PC-3 (cell line): Measurements from ENCODE around the gene MMP12. TPM values are rescaled to one million over a fixed set of nuclear protein-coding genes. Genes with fewer than 3 reads are reported as not detected.
"Not testable (repeated sequence)": the region's sequence is repeated elsewhere in the genome, so short reads cannot be mapped to it uniquely, and the experiment has no call there.

Source experiments
- ATAC-seq: fragments of 200-7000 bp; cut with Tn5 transposase; 2 replicates; pipeline ENCODE4 v1.9.1; 2020; ENCODE audit warnings: mild to moderate bottlenecking, moderate library complexity
- BruUV-seq: library from RNA; stranded (reverse); fragments of 400-500 nt; replicated peaks from 2 replicates; lab custom pipeline; 2021; lab: Mats Ljungman, UMichigan
- CTCF ChIA-PET: fragments of 300-600 bp; sonication (Branson Sonifier 250); formaldehyde crosslinking; loops from one replicate; lab custom pipeline; 2022; ENCODE audit warnings: antibody characterized with exemption; lab: Charles Lee
- POLR2A ChIA-PET: fragments of 300-600 bp; sonication (Branson Sonifier 250); formaldehyde crosslinking; loops from one replicate; lab custom pipeline; 2022; ENCODE audit warnings: antibody characterized with exemption; ENCODE audit not compliant: unreplicated experiment; lab: Charles Lee
- DNase-seq: peaks from one replicate; pipeline ENCODE4 v3.0.0-alpha.2; 2015
- H2AFZ ChIP-seq: fragments of 300-600 bp; sonication (generic); 2 replicates; pipeline ENCODE4 v1.6.0; 2016; ENCODE audit warnings: antibody characterized with exemption, low read length
- H3F3A ChIP-seq: fragments of 300-600 bp; sonication (generic); one replicate; pipeline ENCODE4 v1.6.0; 2017; ENCODE audit warnings: antibody characterized with exemption, low read length, control low read depth, mild to moderate bottlenecking; ENCODE audit not compliant: unreplicated experiment
- H3K27ac ChIP-seq: fragments of 300-600 bp; sonication (generic); 2 replicates; pipeline ENCODE4 v1.5.1; 2016; ENCODE audit warnings: mild to moderate bottlenecking, low read length
- H3K27me3 ChIP-seq: fragments of 300-600 bp; sonication (generic); 2 replicates; pipeline ENCODE4 v1.6.1; 2016; ENCODE audit warnings: low read length, mixed read lengths
- H3K36me3 ChIP-seq: fragments of 300-600 bp; sonication (generic); 2 replicates; pipeline ENCODE4 v1.6.1; 2016; ENCODE audit warnings: low read depth, mixed run types, low read length, mixed read lengths
- H3K4me1 ChIP-seq: fragments of 300-600 bp; sonication (generic); 2 replicates; pipeline ENCODE4 v1.5.1; 2016; ENCODE audit warnings: low read length; ENCODE audit not compliant: insufficient read depth
- H3K4me2 ChIP-seq: fragments of 300-600 bp; sonication (generic); 2 replicates; pipeline ENCODE4 v1.6.0; 2016; ENCODE audit warnings: low read length
- H3K4me3 ChIP-seq: fragments of 300-600 bp; sonication (generic); 2 replicates; pipeline ENCODE4 v1.5.1; 2016; ENCODE audit warnings: mild to moderate bottlenecking, low read length, mixed read lengths
- H3K79me2 ChIP-seq: fragments of 300-600 bp; sonication (generic); 2 replicates; pipeline ENCODE4 v1.6.1; 2017; ENCODE audit warnings: low read length, mixed read lengths
- H3K9ac ChIP-seq: fragments of 300-600 bp; sonication (generic); 2 replicates; pipeline ENCODE4 v1.6.0; 2016; ENCODE audit warnings: mild to moderate bottlenecking, low read length
- H3K9me2 ChIP-seq: fragments of 300-600 bp; sonication (generic); replicated peaks from 2 replicates; pipeline ENCODE4 v1.6.1; 2016; ENCODE audit warnings: mixed run types, low read length, mixed read lengths
- H3K9me3 ChIP-seq: fragments of 300-600 bp; sonication (generic); 2 replicates; pipeline ENCODE4 v1.6.1; 2016; ENCODE audit warnings: low read length, mixed read lengths
- H4K20me1 ChIP-seq: fragments of 300-600 bp; sonication (generic); 2 replicates; pipeline ENCODE4 v1.6.1; 2016; ENCODE audit warnings: low read length, mixed read lengths
- CTCF ChIP-seq: fragments of 300-600 bp; sonication (generic); conservative IDR thresholded peaks from 2 replicates; pipeline ENCODE4 v1.5.1; 2017; ENCODE audit warnings: antibody characterized with exemption, low read depth, mild to moderate bottlenecking, low read length
- EZH2 ChIP-seq: fragments of 300-600 bp; sonication (generic); IDR thresholded peaks from one replicate; pipeline ENCODE4 v1.6.1; 2017; ENCODE audit warnings: antibody characterized with exemption, mild to moderate bottlenecking, low read length; ENCODE audit not compliant: unreplicated experiment
- EZH2phosphoT487 ChIP-seq: fragments of 300-600 bp; sonication (generic); IDR thresholded peaks from 2 replicates; pipeline ENCODE4 v1.6.1; 2018; ENCODE audit warnings: mild to moderate bottlenecking, antibody characterized with exemption, low read length, borderline replicate concordance
- intact Hi-C: fragments of 100-400 bp; cut with micrococcal nuclease; formaldehyde crosslinking; loops from 2 replicates; pipeline ENCODE4 v1.9.0; 2023
- total RNA-seq: library from RNA; depleted of rRNA; stranded (reverse); fragments of >200 nt; gene quantifications from 2 replicates; pipeline ENCODE4 v1.2.3, GENCODE V29; 2014

Gene MMP12
- total RNA-seq, 1 experiment from 2014 or later: not detected

GRCh38 chr11:102878595-102878994, 3.8 kb upstream of the MMP12 start:
- TF ChIP-seq EZH2phosphoT487 (no peak), CTCF (no peak), EZH2 (no peak)
- H3K36me3 ChIP-seq: no peaks in the 10 kb centered on the region
- ChIA-PET CTCF (no interaction called here), POLR2A (no interaction called here)
- no peaks in the 10 kb centered on the region for H3F3A ChIP-seq
- ATAC-seq (no peak), DNase-seq (no peak)
- H4K20me1 ChIP-seq: no peaks in the 10 kb centered on the region
- no peaks in the 10 kb centered on the region for H3K27me3 ChIP-seq
- H3K4me2 ChIP-seq: no peak overlapping the region
- H3K79me2 ChIP-seq: no peaks in the 10 kb centered on the region
- no peak overlapping the region for H3K4me3 ChIP-seq
- H3K9ac ChIP-seq: no peak overlapping the region
- H3K9me3 ChIP-seq: no peaks in the 10 kb centered on the region
- no peak overlapping the region for H2AFZ ChIP-seq
- intact Hi-C loops: no loop called here
- no peak overlapping the region for H3K27ac ChIP-seq
- BruUV-seq: no TSS peak
- no peaks in the 10 kb centered on the region for H3K4me1 ChIP-seq
- no peaks in the 10 kb centered on the region for H3K9me2 ChIP-seq

- H2AFZ ChIP-seq, H3K36me3 ChIP-seq, H3K9me2 ChIP-seq, POLR2A ChIA-PET, H3K4me3 ChIP-seq, BruUV-seq, intact Hi-C loops, H3K9me3 ChIP-seq, H3K27me3 ChIP-seq, H3K79me2 ChIP-seq, H3F3A ChIP-seq, H3K9ac ChIP-seq, H4K20me1 ChIP-seq, H3K4me2 ChIP-seq, H3K27ac ChIP-seq, CTCF ChIA-PET: not testable (repeated sequence)
- peaks cover 11% of the 10 kb centered on the region for H3K4me1 ChIP-seq
- peak; percentile 54 for DNase-seq
- peak; percentile 37 for ATAC-seq
Observed at GRCh38 chr11:102869354-102869964, 5.3 kb downstream of the MMP12 start.

- ATAC-seq: peak; percentile 33; the same call in 1 of the 2 replicates
- Histone ChIP-seq H3K9me2 (no peaks in the 10 kb centered on the region), H3K9ac (no peak overlapping the region), H3K4me1 (peaks cover 11% of the 10 kb centered on the region), H3K9me3 (no peaks in the 10 kb centered on the region), H2AFZ (no peak overlapping the region), H3K79me2 (no peaks in the 10 kb centered on the region), H3K27me3 (no peaks in the 10 kb centered on the region), H4K20me1 (no peaks in the 10 kb centered on the region), H3K36me3 (no peaks in the 10 kb centered on the region), H3K4me3 (no peak overlapping the region), H3K4me2 (no peak overlapping the region), H3F3A (no peaks in the 10 kb centered on the region), H3K27ac (no peak overlapping the region)
- CTCF ChIA-PET: no interaction called here
- peak; percentile 39 for DNase-seq
- POLR2A ChIA-PET: no interaction called here
- no peak for TF ChIP-seq EZH2phosphoT487
- no peak for TF ChIP-seq CTCF
- intact Hi-C loops: no loop called here
- BruUV-seq: no TSS peak
Observed at GRCh38 chr11:102868339-102868738, 6.4 kb downstream of the MMP12 start.
